C4-2B (cell line): Measurements from ENCODE around the gene SLC29A3.

ENCODE experiments used
- H3K27ac ChIP-seq: fragments of 450-650 bp; 2 replicates; pipeline ENCODE4 v1.5.1; 2017
- CTCF ChIP-seq: fragments of 450-650 bp; conservative IDR thresholded peaks from 2 replicates; pipeline ENCODE4 v1.5.1; 2017; ENCODE audit warnings: mild to moderate bottlenecking
- ZFX ChIP-seq: fragments of 450-650 bp; IDR thresholded peaks from 2 replicates; pipeline ENCODE4 v1.6.1; 2017

The SLC29A3 gene

DNA sequence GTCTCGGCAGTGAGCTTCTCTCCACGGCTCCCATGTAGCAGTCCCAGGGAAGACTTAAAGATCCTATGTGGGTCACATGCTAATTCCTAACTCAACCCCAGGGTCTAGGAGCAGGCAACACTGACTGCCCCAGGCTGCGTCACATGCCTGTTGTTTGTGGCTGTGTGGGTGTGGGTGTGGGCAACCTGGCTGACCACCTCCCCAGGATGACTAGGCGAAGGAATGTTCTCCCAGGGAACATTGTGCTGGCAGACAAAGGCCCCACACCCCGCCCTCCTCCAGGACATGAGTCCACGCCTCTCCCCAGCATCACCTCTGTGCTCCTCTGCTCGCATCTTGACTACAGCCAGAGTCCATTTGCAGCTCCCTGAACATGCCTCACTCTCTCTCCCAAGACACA lies 30.3 kb downstream of the SLC29A3 start:
- no peak for TF ChIP-seq CTCF
- no peak for TF ChIP-seq ZFX
- no peak overlapping the region for H3K27ac ChIP-seq

DNA sequence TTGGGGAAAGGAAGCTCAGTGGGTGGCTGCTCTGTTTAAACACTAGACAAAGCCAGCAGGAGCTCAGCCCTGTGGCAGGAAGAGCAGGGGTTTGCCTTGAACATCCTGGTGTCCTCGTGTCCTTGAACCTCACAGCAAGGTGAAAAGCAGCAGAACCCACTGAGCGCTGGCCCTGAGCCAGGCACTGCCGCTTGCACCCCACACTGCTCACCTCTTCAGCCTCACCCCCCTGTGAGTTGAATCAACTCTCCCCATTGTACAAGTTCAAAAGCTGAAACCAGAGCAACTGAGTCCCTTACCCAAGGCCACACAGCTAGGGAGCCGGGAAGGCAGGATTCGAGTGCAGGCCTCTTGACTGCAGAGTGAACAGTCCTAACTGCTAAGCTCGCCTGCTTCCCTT lies 32.0 kb downstream of the SLC29A3 start:
- TF ChIP-seq ZFX = no peak
- no peak for TF ChIP-seq CTCF
- H3K27ac ChIP-seq = peak overlapping the region; percentile 12

DNA sequence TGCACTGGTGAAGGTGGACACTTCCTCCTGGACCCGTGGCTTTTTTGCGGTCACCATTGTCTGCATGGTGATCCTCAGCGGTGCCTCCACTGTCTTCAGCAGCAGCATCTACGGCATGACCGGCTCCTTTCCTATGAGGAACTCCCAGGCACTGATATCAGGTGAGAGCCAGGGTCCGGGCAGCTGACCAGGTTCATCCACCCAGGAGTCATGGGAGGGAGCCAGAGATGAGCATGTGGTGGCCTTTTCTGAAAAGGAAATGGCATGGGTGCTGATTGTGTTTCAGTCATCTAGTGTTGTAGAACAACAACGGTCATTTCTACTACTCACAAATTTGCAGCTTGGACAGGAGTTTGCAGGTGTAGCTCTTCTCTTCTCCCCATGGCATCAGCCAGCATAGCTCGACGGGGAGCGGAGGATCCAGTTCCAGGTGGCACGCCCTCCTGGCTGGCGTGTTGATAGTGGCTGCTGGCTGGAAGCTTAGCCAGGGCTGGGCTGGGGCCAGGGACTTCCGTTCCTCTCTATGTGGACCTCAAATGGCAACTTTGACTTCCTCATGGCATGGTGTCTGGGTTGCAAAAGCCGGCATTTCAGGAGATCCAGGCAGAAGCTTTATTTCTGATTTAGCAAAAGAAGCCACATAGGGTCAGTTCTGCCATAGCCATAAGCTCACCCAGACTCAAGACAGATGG lies 32.7 kb downstream of the SLC29A3 start:
- TF ChIP-seq ZFX = no peak
- no peak for TF ChIP-seq CTCF
- H3K27ac ChIP-seq = peak overlapping the region; percentile 12; the same call in 1 of the 2 replicates

DNA sequence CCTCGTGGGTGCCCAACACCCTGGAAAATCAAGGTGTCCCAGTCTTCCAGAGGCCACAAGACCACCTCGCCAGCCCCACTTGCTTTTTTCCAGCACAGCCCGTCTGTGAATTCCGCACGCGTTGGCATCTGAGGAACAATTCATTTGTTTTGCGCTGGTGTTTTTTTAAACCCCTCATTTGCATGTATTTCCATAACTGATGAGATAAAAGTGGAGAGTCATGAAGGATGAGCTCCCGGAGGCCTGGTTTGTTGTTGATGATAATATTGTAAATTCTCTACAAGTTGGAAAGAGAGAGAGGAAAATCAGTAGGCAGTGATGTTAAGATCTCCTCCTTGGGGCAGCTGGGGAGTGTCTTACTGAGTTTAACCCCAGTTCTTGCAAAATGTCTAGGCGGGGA lies 34.6 kb downstream of the SLC29A3 start:
- TF ChIP-seq CTCF (no peak), ZFX (no peak)
- H3K27ac ChIP-seq = no peak overlapping the region

- TF ChIP-seq ZFX = no peak
- no peak for TF ChIP-seq CTCF
- no peak overlapping the region for H3K27ac ChIP-seq
Observed at GRCh38 chr10:71354776-71355175, 35.7 kb downstream of the SLC29A3 start.

DNA sequence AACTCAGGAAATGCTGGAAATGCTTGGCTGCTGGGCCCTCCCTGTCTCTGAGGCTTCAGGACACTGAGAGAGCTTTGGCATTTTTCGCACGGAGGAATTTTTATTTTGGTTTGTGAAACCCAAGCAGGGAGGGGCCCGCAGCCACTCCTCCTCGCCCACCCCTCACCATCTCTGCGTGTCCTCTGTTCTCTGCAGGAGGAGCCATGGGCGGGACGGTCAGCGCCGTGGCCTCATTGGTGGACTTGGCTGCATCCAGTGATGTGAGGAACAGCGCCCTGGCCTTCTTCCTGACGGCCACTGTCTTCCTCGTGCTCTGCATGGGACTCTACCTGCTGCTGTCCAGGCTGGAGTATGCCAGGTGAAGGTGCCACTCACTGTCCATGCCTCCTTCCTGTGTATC lies 36.8 kb downstream of the SLC29A3 start:
- no peak overlapping the region for H3K27ac ChIP-seq
- no peak for TF ChIP-seq CTCF
- no peak for TF ChIP-seq ZFX

DNA sequence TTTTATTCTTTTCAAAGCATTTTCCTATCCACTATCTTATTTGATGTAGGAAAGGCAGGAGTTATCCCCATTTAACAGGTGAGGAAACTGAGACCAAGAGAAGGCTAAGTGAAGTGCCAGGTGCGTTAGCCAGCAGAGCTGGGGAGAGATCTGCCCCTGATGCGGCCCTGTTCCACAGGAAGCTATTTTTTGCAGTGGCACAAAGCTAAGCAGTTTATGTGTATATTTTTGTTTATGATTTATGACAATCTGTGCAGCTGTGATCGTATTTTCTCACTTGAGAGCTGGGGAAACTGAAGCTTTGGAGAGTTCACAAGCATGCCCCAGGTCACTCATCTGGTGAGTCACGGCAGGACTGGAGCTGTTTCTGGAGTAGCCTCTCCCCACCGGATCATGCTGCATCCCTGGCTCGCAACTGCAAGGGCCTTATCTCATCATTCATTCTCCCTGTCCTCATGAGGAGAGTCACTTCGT lies 38.8 kb downstream of the SLC29A3 start:
- no peak overlapping the region for H3K27ac ChIP-seq
- no peak for TF ChIP-seq CTCF
- no peak for TF ChIP-seq ZFX
